ENCODE measurements around the gene C5.

C5 gene

DNA sequence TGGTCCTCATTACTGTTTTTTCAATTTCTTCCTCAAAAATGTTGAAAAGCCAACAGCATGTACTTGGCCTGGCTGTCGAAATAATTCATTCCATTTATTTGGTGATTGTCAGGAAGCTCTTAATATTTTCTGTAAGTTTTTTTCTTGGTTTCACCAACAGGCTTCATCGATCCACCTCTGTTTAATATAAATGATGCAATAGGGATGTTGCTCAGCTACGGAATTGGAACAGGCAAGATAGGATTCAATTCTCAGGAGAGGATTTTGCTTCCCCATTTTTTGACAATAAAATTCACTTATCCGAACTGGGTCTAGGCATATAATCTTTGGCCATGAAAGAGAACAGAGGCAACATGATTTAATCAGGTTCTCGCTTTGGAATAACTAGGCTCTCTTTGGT is 30.8 kb downstream of the C5 start:
- TF ChIP-seq CTCF (IDR thresholded peaks at IDR 0.05; ENCODE audit: low read length): no peak
- H4K20me1 ChIP-seq (ENCODE audit: insufficient read depth, low read length): no peaks in the 10 kb centered on the region
- no peaks in the 10 kb centered on the region; the same call in 1 of the 2 replicates for H3F3A ChIP-seq (ENCODE audit: insufficient read depth, low read length)
- no peak overlapping the region for H3K4me2 ChIP-seq (ENCODE audit: low read length)
- H2AFZ ChIP-seq (ENCODE audit: low read length): no peak overlapping the region
- no peaks in the 10 kb centered on the region for H3K9me3 ChIP-seq (ENCODE audit: low read length)
- no peaks in the 10 kb centered on the region for H3K36me3 ChIP-seq (ENCODE audit: insufficient read depth, low read length)
- no peaks in the 10 kb centered on the region for H3K9me2 ChIP-seq (ENCODE audit: low read depth, low read length)
- no peak overlapping the region for H3K9ac ChIP-seq (ENCODE audit: low read length)
- no peak overlapping the region for H3K27ac ChIP-seq (ENCODE audit: low read depth, low read length, poor library complexity, severe bottlenecking)
- H3K4me3 ChIP-seq (ENCODE audit: low read depth, low read length, poor library complexity, severe bottlenecking): no peak overlapping the region
- H3K79me2 ChIP-seq (ENCODE audit: insufficient read depth, low read length): no peaks in the 10 kb centered on the region
- no peaks in the 10 kb centered on the region for H3K4me1 ChIP-seq (ENCODE audit: insufficient read depth, low read length, severe bottlenecking)
- no peaks in the 10 kb centered on the region for H3K27me3 ChIP-seq (ENCODE audit: insufficient read depth, low read length)

GRCh38 chr9:121013911-121014310 is 36.2 kb downstream of the C5 start:
- Histone ChIP-seq H3K9me2 (ENCODE audit: low read depth, low read length) (no peaks in the 10 kb centered on the region), H3K36me3 (ENCODE audit: insufficient read depth, low read length) (no peaks in the 10 kb centered on the region), H3K27ac (ENCODE audit: low read depth, low read length, poor library complexity, severe bottlenecking) (no peak overlapping the region), H3K4me3 (ENCODE audit: low read depth, low read length, poor library complexity, severe bottlenecking) (no peak overlapping the region), H3K4me2 (ENCODE audit: low read length) (no peak overlapping the region), H3K9me3 (ENCODE audit: low read length) (no peaks in the 10 kb centered on the region), H3F3A (ENCODE audit: insufficient read depth, low read length) (no peaks in the 10 kb centered on the region), H3K9ac (ENCODE audit: low read length) (no peak overlapping the region), H3K4me1 (ENCODE audit: insufficient read depth, low read length, severe bottlenecking) (no peaks in the 10 kb centered on the region), H2AFZ (ENCODE audit: low read length) (no peak overlapping the region), H4K20me1 (ENCODE audit: insufficient read depth, low read length) (no peaks in the 10 kb centered on the region), H3K79me2 (ENCODE audit: insufficient read depth, low read length) (no peaks in the 10 kb centered on the region), H3K27me3 (ENCODE audit: insufficient read depth, low read length) (no peaks in the 10 kb centered on the region)
- TF ChIP-seq EZH2 (IDR thresholded peaks at IDR 0.05; ENCODE audit: borderline replicate concordance, low read length): no peak
- TF ChIP-seq CTCF (IDR thresholded peaks at IDR 0.05; ENCODE audit: low read length): no peak

- Histone ChIP-seq H3F3A (ENCODE audit: insufficient read depth, low read length) (no peaks in the 10 kb centered on the region), H3K79me2 (ENCODE audit: insufficient read depth, low read length) (no peaks in the 10 kb centered on the region), H2AFZ (ENCODE audit: low read length) (no peak overlapping the region), H3K9ac (ENCODE audit: low read length) (no peak overlapping the region), H3K9me2 (ENCODE audit: low read depth, low read length) (no peaks in the 10 kb centered on the region), H3K4me3 (ENCODE audit: low read depth, low read length, poor library complexity, severe bottlenecking) (no peak overlapping the region), H3K27ac (ENCODE audit: low read depth, low read length, poor library complexity, severe bottlenecking) (no peak overlapping the region), H3K4me1 (ENCODE audit: insufficient read depth, low read length, severe bottlenecking) (no peaks in the 10 kb centered on the region), H3K27me3 (ENCODE audit: insufficient read depth, low read length) (no peaks in the 10 kb centered on the region), H3K4me2 (ENCODE audit: low read length) (no peak overlapping the region), H3K36me3 (ENCODE audit: insufficient read depth, low read length) (no peaks in the 10 kb centered on the region; the same call in 1 of the 2 replicates), H4K20me1 (ENCODE audit: insufficient read depth, low read length) (no peaks in the 10 kb centered on the region), H3K9me3 (ENCODE audit: low read length) (no peaks in the 10 kb centered on the region)
- TF ChIP-seq EZH2 (IDR thresholded peaks at IDR 0.05; ENCODE audit: borderline replicate concordance, low read length) (no peak), CTCF (IDR thresholded peaks at IDR 0.05; ENCODE audit: low read length) (no peak)
These were observed 40.4 kb downstream of the C5 start for GRCh38 chr9:121009650-121010049.

Measured in OCI-LY1 (cell line).